ENCODE results near the gene ITM2C.

Gene ITM2C, protein sequence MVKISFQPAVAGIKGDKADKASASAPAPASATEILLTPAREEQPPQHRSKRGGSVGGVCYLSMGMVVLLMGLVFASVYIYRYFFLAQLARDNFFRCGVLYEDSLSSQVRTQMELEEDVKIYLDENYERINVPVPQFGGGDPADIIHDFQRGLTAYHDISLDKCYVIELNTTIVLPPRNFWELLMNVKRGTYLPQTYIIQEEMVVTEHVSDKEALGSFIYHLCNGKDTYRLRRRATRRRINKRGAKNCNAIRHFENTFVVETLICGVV

GRCh38 chr2:230864605-230865306 lies at the start of gene ITM2C:
TSS of gene ITM2C (plus strand) at chr2:230864942. CDS start at chr2:230865026, 84 bp downstream.
- DNase-seq (ENCODE audit: low read depth in 1 of 2, low spot score in 1 of 2), result peak; percentile 51 to 72

GRCh38 chr2:230815088-230815487 lies 49.7 kb upstream of the ITM2C start:
- DNase-seq (ENCODE audit: low read depth in 1 of 2, low spot score in 1 of 2), result no peak

DNA sequence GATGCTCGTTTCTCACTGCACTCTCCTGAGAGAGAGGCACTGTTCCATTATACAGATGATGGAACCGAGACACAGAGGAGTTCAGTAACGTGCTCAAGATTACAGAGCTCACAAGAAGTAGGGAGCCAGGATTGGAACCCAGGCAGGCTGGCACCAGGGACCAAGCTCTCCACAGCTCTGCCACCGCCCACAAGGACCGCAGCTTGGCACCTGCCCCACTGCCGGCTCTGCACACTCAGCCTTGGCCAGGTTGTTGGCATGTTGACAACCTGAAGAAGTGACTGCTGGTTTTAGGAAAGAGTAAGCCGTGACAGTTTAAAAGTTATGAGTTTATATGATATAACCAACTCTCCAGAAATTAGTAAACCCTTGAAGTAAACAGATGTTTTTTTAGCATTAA lies 48.0 kb upstream of the ITM2C start:
- no peak for DNase-seq (ENCODE audit: low read depth in 1 of 2, low spot score in 1 of 2)

DNA sequence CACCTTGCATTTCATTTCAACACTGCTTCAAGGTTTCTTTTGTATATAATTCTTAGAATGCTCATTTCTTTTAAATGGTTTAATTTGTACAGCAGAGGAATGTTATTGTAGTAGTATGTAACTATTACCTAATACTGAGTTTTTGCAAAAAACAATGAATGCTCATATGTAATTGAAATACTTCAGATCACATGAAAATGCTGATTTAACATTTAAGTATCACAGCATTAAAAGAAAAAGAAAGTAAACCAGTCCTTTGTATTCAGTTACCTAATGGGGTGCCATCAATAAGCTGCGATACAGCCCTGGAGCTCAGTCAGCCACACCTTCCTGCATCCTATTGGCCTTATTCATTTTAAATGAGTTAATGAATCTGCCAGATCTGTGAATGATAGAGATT lies 45.3 kb upstream of the ITM2C start:
- DNase-seq (ENCODE audit: low read depth in 1 of 2, low spot score in 1 of 2), result no peak

GRCh38 chr2:230821261-230821990 lies 43.3 kb upstream of the ITM2C start:
- DNase-seq (ENCODE audit: low read depth in 1 of 2, low spot score in 1 of 2), result no peak

DNA sequence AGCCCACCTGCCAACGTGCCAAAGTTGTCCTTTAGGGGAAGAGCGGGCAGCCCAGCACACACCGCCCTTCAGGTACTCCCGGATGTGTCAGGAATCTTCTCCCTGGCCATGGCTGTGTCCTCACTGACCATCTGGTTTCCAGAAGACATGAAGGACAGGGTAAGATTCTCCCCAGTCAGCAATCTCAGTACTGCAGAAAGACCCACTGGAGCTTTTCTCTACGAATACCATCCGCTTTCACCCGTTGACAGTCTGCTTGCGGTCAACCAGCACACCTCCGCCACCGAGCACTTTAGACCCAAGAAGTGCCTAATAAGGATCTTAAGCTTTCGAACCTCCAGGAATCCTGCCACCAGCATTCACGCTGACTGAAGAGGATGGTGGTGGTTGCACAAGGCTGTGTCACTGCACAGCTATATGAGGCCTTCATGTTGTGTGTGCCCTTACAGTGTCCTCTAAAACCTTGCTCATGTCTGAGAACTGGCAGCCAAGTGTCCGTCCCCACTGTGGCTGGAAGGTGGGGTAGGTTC lies 42.7 kb upstream of the ITM2C start:
- DNase-seq (ENCODE audit: low read depth in 1 of 2, low spot score in 1 of 2), result no peak

- no peak for DNase-seq (ENCODE audit: low read depth in 1 of 2, low spot score in 1 of 2)
These were observed 41.3 kb upstream of the ITM2C start for GRCh38 chr2:230823264-230823964.

DNA sequence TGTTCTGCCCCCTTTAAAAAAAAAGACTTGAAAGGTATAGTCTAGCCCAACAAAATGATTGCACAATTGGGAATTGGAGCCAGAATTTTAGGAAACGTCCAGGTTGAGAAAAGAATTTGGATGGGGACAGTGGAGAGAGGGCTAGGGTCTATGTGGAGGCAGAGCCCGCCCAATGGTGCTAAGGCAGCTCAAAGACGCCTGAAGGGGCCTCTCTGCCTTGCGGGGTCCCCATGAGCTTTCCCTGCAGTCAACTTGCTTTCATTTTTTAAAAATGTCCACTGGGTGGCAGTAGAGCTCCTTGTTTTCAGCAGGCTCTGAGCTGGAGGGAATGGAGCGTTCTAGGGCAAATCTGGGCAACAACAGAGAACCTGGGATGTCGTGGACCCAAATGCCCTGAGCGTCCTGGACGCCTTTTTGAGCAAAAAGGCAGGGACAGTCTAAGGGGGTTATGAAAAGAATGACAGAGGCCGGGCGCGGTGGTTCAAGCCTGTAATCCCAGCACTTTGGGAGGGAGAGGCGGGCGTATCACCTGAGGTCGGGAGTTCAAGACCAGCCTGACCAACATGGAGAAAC lies 40.2 kb upstream of the ITM2C start:
- peak; percentile 13 to 14 for DNase-seq (ENCODE audit: low read depth in 1 of 2, low spot score in 1 of 2)

GRCh38 chr2:230825354-230825753 lies 39.4 kb upstream of the ITM2C start:
- DNase-seq (ENCODE audit: low read depth in 1 of 2, low spot score in 1 of 2), result no peak

GRCh38 chr2:230827774-230828271 lies 36.9 kb upstream of the ITM2C start:
- DNase-seq (ENCODE audit: low read depth in 1 of 2, low spot score in 1 of 2), result no peak

DNA sequence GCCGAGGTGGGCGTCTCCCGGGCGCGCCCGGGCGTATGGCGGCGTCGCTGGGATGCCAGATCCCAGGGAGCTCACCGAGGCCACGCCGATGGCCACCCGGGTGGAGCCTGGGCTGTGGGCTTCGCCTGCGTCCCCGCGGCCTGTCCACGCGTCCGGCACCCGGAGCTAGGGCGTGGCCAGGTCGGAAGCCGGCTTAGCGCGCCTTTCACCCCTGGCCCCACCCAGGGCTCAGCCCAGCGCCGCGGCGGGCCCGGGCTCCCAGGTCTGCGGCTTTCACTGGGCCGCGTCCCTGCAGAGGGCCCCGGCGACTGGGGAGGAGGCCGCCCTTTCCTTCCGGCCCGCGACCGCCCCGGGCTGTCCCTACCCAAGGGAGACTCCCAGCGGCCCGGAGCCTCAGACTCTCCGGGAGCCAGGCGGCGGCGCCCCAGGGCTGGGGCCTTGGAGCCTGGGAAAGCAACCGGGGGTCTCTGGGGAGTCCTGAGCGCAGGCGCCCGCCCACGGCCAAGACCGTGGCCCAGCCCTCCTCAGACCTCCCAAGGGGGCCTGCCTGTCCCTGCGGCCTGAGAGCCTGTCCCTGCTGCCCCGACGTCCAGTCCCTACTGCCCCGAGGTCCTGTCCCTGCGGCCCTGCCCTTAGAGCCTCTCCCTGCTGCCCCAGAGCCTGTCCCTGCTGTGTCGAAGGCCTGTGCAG lies 36.3 kb upstream of the ITM2C start:
- no peak for DNase-seq (ENCODE audit: low read depth in 1 of 2, low spot score in 1 of 2)

DNA sequence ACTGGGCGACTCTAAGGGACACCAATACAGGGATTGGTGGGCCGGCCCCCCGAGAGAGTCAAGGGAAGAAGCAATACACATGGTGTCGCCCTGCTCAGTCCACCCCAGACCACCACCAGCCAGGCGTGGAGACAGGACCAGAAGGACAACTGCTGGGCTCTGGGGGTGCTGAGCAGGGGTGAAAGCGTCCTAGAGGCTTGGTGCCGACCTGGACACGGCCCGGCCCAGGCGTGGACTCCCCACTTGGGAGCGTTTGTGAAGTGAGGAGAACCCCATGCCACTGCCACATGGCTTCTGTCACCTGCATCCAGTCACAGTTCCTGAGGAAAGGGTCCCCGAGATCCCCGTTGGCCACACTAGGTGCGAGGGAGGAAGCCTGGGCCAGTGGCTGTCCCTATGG lies 35.4 kb upstream of the ITM2C start:
- no peak for DNase-seq (ENCODE audit: low read depth in 1 of 2, low spot score in 1 of 2)

GRCh38 chr2:230829959-230830358 lies 34.8 kb upstream of the ITM2C start:
- no peak for DNase-seq (ENCODE audit: low read depth in 1 of 2, low spot score in 1 of 2)

- no peak for DNase-seq (ENCODE audit: low read depth in 1 of 2, low spot score in 1 of 2)
These were observed 34.3 kb upstream of the ITM2C start for GRCh38 chr2:230830428-230830827.

DNA sequence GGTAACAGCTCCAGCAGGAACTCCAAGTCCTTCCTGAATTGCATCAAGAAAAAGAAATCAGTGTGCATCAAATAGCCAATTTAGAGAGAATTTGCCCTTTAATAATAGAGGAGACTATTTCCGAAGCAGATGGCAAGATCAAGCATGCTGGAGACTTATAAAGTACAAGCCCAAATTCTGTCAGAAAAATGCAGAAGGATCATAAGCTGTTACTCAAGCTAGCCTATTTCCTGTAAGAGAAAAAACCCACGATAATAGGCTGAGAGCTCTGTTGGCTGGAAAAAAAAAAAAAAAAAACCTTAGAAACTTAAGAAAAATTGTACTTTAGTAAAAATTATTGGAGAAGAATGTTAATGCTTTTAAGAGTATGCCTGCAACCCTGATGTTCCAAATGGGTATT lies 24.4 kb upstream of the ITM2C start:
- no peak for DNase-seq (ENCODE audit: low read depth in 1 of 2, low spot score in 1 of 2)

DNA sequence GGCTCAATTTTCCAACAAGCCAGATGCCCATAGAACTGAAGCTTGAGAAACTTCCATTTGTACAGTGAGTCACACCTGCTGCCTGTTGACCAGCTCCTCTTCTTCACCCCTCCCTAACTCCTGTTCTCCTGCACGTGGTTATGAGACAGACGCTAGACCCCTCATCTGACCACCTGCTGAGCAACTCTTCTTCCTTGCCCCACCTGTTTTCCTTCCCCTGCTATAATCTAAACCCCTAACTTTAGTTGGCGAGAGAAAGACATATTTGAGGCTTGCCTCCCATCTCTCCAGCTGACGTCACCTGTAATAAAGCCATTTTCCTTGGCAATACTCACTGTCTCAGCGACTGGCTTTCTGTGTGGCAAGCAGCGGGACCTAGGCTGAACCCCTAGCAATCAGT lies 22.3 kb upstream of the ITM2C start:
- DNase-seq (ENCODE audit: low read depth in 1 of 2, low spot score in 1 of 2), result no peak

GRCh38 chr2:230843132-230843531 lies 21.6 kb upstream of the ITM2C start:
- no peak for DNase-seq (ENCODE audit: low read depth in 1 of 2, low spot score in 1 of 2)

DNA sequence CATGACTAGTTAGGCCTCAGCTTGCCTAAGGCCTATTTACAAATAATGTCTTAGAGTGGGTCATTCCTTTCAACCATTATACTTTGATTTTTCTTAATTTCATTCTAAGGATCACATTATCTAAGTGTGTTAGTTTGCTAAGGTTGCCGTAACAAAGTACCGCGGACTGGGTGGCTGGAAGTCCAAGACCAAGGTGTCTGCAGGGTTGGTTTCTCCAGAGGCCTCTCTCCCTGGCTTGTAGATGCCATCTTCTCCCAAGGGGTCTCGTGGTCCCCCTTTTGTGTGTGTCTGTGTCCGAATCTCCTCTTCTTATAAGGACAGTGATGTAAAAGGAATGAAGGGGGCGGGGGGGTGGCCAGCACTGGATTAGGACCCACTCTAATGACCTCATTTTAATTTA lies 18.4 kb upstream of the ITM2C start:
- no peak for DNase-seq (ENCODE audit: low read depth in 1 of 2, low spot score in 1 of 2)

- peak; percentile 65 to 91 for DNase-seq (ENCODE audit: low read depth in 1 of 2, low spot score in 1 of 2)
These were observed 16.8 kb upstream of the ITM2C start for GRCh38 chr2:230847883-230848388.
